OCI-LY1 (cell line): ENCODE results near the gene SLC49A3.

Experiments used
- CTCF ChIP-seq: fragments of 200-600 bp; sonication (generic), shearing (Covaris generic); IDR thresholded peaks from 2 replicates; pipeline ENCODE4 v1.5.1; 2017; ENCODE audit warnings: mild to moderate bottlenecking, antibody characterized with exemption, low read length, moderate library complexity, mixed read lengths
- EZH2 ChIP-seq: fragments of 200-600 bp; sonication (generic), shearing (Covaris generic); IDR thresholded peaks from 2 replicates; pipeline ENCODE4 v1.8.0; 2017; ENCODE audit warnings: borderline replicate concordance, mixed run types, mild to moderate bottlenecking, antibody characterized with exemption, low read length, moderate library complexity, mixed read lengths

- TF ChIP-seq CTCF (no peak), EZH2 (no peak)
These were observed 11.0 kb upstream of the SLC49A3 start for GRCh38 chr4:699816-700580.
